ENCODE data around the gene PHPT1.

Gene PHPT1

DNA sequence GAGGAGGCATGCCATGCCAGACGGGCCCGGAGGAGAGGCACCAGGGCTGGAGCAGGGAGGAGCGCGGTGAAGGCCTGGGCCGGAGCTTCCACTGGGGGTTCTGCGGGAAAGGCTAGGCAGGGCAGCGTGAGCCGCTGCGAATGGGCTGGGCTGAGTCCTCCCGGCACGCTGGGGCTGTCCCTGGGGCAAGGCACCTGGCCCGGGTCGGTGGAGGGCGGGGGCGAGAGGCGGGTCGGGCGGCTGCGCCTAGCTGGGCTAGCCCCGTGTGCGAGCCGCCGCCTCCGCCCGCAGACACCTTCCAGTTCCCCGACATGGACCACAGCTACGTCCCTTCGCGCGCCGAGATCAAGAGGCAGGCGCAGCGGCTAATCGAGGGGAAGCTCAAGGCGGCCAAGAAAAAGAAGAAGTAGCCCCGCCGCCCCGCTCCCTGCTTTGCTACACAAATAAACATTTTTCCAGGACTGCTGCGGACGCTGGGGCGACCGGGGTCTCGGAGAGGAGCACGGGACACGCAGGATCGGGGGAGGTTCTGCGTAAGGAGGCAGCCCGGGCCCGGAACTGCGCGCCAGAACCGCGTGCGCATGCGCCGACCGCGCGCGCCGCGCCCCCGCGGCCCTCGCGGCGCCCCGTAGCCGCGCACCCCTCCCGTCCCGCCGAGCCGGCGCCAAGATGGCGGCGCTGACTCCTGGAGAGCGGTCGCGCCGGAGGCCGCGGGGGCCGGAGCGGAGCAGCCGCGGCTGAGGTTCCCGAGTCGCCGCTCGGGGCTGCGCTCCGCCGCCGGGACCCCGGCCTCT lies 41.7 kb upstream of the PHPT1 start, which contains the start of gene RABL6:
RABL6 (plus strand) TSS at position 668 of the 794 bp plus-strand sequence. CDS start 249 bp downstream, outside the sequence.
- H3K36me3 ChIP-seq (ENCODE audit: control insufficient read depth, insufficient read depth, low read length, severe bottlenecking) = peaks cover 7% of the 10 kb centered on the region
- DNase-seq (ENCODE audit: low read depth) = peak; percentile 90

GRCh38 chr9:136808075-136808805 lies 41.0 kb upstream of the PHPT1 start:
- Histone ChIP-seq H3K36me3 (ENCODE audit: control insufficient read depth, insufficient read depth, low read length, severe bottlenecking) (peaks cover 14% of the 10 kb centered on the region), H3K4me1 (ENCODE audit: control insufficient read depth, insufficient read depth, low read length) (peaks cover 23% of the 10 kb centered on the region), H3K9ac (ENCODE audit: low read length) (peak overlapping the region; percentile 94), H3K9me3 (ENCODE audit: control insufficient read depth, low read length) (no peaks in the 10 kb centered on the region), H3K27me3 (replicated peaks; ENCODE audit: control insufficient read depth, insufficient read depth, low read length) (no peaks in the 10 kb centered on the region), H3K4me3 (ENCODE audit: low read length) (peak overlapping the region; percentile 88)
- peak; percentile 59 for DNase-seq (ENCODE audit: low read depth)

More for the DNA sequence above, 41.7 kb upstream of the PHPT1 start, which contains the start of gene RABL6:
- Histone ChIP-seq H3K9me3 (ENCODE audit: control insufficient read depth, low read length) (no peaks in the 10 kb centered on the region), H3K9ac (ENCODE audit: low read length) (peak within 1 kb of the TSS; percentile 94), H3K27me3 (replicated peaks; ENCODE audit: control insufficient read depth, insufficient read depth, low read length) (peaks cover 1% of the 10 kb centered on the region), H3K4me3 (ENCODE audit: low read length) (peak within 1 kb of the TSS; percentile 88), H3K4me1 (ENCODE audit: control insufficient read depth, insufficient read depth, low read length) (peaks cover 23% of the 10 kb centered on the region)

DNA sequence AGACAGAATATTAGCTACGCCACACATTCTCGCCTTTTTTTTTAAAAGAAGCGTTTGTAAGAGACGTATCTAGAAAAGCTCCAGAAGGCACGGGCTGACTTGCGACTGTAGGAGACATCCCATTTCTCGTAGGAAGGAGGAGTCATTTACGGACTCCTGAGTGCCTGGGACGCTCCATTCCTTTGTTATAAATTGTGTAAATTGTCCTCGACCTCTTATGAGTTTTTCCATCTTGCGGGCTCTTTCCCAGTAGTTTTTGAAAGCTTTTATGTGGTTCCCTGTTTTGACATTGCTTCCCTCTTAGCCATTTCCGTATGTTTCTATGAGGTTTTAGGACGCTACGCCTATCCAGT lies 40.4 kb upstream of the PHPT1 start:
- DNase-seq (ENCODE audit: low read depth) = peak; percentile 57
- Histone ChIP-seq H3K9ac (ENCODE audit: low read length) (peak overlapping the region; percentile 94), H3K9me3 (ENCODE audit: control insufficient read depth, low read length) (no peaks in the 10 kb centered on the region), H3K27me3 (replicated peaks; ENCODE audit: control insufficient read depth, insufficient read depth, low read length) (no peaks in the 10 kb centered on the region), H3K36me3 (ENCODE audit: control insufficient read depth, insufficient read depth, low read length, severe bottlenecking) (peaks cover 14% of the 10 kb centered on the region), H3K4me3 (ENCODE audit: low read length) (peak overlapping the region; percentile 88), H3K4me1 (ENCODE audit: control insufficient read depth, insufficient read depth, low read length) (peaks cover 23% of the 10 kb centered on the region)

DNA sequence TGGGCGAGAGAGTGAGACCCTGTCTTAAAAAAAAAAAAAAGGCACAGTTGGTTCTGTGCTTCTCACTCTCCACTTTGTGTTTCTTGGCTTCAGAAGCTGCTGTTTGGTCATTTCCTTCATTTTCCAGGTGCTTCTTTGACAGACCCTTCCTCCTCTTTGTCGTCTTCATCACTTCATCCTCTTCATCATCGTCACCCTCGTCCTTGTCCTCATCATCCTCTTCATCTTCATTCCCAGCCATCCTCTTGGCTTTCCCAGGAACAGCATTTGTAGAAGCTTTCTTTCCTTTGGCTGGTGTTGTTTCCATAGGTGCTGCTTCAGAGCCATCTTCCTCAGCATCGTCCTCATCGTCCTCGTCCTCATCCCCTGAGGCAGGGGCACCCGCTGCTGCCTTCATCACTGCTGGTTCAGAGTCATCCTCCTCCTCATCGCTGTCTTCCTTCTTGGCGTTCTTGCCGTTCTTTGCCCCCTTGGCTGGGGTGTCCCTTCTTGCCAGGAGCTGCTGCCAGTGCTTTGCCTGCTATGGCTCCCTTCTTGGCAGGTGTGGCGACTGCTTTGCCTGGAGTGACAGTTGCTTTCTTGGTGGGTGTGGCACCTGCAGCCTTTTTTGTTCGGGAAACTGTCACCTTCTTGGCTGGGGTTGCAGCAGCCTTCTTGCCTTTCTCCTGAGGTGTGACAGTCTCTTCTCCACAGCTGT lies 34.3 kb upstream of the PHPT1 start:
- peaks cover 8% of the 10 kb centered on the region for H3K36me3 ChIP-seq (ENCODE audit: control insufficient read depth, insufficient read depth, low read length, severe bottlenecking)
- no peaks in the 10 kb centered on the region for H3K27me3 ChIP-seq (replicated peaks; ENCODE audit: control insufficient read depth, insufficient read depth, low read length)
- no peak for DNase-seq (ENCODE audit: low read depth)
- no peak overlapping the region for H3K9ac ChIP-seq (ENCODE audit: low read length)
- no peak overlapping the region for H3K4me3 ChIP-seq (ENCODE audit: low read length)
- H3K9me3 ChIP-seq (ENCODE audit: control insufficient read depth, low read length) = no peaks in the 10 kb centered on the region
- peaks cover 3% of the 10 kb centered on the region for H3K4me1 ChIP-seq (ENCODE audit: control insufficient read depth, insufficient read depth, low read length)

GRCh38 chr9:136815422-136815782 lies 33.8 kb upstream of the PHPT1 start:
- H3K36me3 ChIP-seq (ENCODE audit: control insufficient read depth, insufficient read depth, low read length, severe bottlenecking) = peaks cover 8% of the 10 kb centered on the region
- H3K9me3 ChIP-seq (ENCODE audit: control insufficient read depth, low read length) = no peaks in the 10 kb centered on the region
- H3K27me3 ChIP-seq (replicated peaks; ENCODE audit: control insufficient read depth, insufficient read depth, low read length) = no peaks in the 10 kb centered on the region
- H3K4me3 ChIP-seq (ENCODE audit: low read length) = no peak overlapping the region
- no peaks in the 10 kb centered on the region for H3K4me1 ChIP-seq (ENCODE audit: control insufficient read depth, insufficient read depth, low read length)
- H3K9ac ChIP-seq (ENCODE audit: low read length) = no peak overlapping the region
- DNase-seq (ENCODE audit: low read depth) = no peak

DNA sequence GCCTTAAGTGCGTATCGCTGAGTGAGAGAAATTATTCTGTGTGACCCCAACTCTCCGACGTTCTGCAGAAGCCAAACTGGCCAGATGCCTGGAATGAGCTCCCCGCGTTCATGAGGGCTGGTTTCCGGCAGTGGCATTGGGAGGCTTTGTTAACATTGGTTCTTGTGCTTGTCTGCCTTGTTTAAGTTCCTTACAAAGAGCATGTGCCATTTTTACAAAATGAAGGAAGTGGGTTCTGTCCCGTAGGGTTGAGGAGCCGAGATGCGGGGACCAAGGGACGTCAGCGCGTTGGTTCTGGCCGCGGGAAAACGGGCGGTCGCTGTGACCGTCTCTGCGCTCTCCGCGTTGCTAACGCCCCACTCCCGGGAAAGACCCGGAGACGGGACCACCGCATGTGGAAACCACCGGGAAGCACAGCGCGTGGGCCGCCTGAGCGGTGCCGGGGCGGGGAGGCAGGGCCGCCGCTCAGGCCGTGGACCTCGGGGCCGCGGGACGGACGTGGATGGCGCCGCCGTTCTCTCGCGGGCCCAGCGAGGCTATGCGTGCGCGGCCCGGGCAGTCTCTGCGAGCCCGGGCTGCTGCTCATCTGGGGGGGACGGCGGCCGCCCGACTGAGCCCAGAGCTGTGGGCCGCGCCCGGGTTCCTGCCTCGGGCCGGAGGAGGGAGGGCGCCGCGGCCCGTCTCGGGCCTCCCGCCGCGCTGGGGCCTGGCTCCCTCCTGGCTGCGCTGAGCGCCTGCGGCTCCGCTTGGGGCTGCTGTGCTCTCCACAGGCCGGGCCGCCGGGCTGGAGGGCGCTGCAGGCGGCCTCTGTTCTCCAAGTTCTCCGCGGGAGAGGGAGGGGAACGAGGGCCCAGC lies 28.0 kb upstream of the PHPT1 start:
- Histone ChIP-seq H3K9me3 (ENCODE audit: control insufficient read depth, low read length) (no peaks in the 10 kb centered on the region), H3K4me3 (ENCODE audit: low read length) (peak overlapping the region; percentile 52), H3K27me3 (replicated peaks; ENCODE audit: control insufficient read depth, insufficient read depth, low read length) (no peaks in the 10 kb centered on the region), H3K4me1 (ENCODE audit: control insufficient read depth, insufficient read depth, low read length) (peaks cover 4% of the 10 kb centered on the region), H3K36me3 (ENCODE audit: control insufficient read depth, insufficient read depth, low read length, severe bottlenecking) (peaks cover 18% of the 10 kb centered on the region), H3K9ac (ENCODE audit: low read length) (peak overlapping the region; percentile 74)
- DNase-seq (ENCODE audit: low read depth) = no peak

GRCh38 chr9:136821826-136822544 lies 27.2 kb upstream of the PHPT1 start:
- no peak for DNase-seq (ENCODE audit: low read depth)
- Histone ChIP-seq H3K4me1 (ENCODE audit: control insufficient read depth, insufficient read depth, low read length) (peaks cover 4% of the 10 kb centered on the region), H3K9me3 (ENCODE audit: control insufficient read depth, low read length) (no peaks in the 10 kb centered on the region), H3K4me3 (ENCODE audit: low read length) (no peak overlapping the region), H3K9ac (ENCODE audit: low read length) (peak overlapping the region; percentile 74), H3K27me3 (replicated peaks; ENCODE audit: control insufficient read depth, insufficient read depth, low read length) (no peaks in the 10 kb centered on the region), H3K36me3 (ENCODE audit: control insufficient read depth, insufficient read depth, low read length, severe bottlenecking) (peaks cover 20% of the 10 kb centered on the region)

DNA sequence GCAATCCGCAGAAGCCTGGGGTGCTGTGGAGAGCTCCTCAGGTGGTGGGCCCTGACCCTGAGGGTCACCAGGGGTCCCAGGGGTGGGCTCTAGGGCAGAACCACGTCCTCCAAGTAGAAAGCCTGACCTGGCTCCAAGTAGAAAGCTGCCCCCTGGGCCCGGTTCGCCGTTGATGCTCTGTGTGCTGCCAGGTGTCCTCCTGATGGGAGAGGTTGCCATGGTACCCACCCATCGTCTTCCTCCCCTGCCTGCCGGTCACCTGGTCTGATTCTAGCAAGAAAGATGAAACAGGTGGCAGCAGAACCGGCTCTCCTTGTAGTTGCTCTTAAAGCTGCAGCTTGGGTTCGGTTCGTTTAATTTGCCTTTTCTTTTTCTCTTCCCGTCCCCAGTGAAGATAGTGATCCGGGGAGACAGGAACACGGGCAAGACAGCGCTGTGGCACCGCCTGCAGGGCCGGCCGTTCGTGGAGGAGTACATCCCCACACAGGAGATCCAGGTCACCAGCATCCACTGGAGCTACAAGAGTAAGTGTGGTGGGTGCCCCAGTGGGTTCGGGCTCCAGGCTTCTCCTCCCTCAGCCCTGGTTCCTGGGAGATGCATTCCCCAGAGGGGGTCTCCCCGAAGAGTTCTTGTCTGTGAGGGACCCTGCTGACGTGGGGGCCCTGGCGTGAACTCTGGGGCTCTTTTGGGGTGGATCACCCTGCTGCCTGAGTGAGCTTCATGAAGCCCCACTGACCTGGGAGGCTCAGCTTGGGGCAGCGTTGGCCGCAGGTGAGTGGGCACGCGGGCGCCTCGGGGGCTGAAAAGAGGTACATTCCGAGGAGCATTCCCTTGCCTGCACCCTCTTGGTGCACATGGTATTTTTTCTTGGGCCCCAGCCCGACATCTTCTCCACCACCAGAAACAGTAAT lies 25.8 kb upstream of the PHPT1 start:
- peaks cover 21% of the 10 kb centered on the region for H3K36me3 ChIP-seq (ENCODE audit: control insufficient read depth, insufficient read depth, low read length, severe bottlenecking)
- H3K27me3 ChIP-seq (replicated peaks; ENCODE audit: control insufficient read depth, insufficient read depth, low read length) = no peaks in the 10 kb centered on the region
- no peak overlapping the region for H3K9ac ChIP-seq (ENCODE audit: low read length)
- H3K9me3 ChIP-seq (ENCODE audit: control insufficient read depth, low read length) = no peaks in the 10 kb centered on the region
- H3K4me3 ChIP-seq (ENCODE audit: low read length) = no peak overlapping the region
- peaks cover 4% of the 10 kb centered on the region for H3K4me1 ChIP-seq (ENCODE audit: control insufficient read depth, insufficient read depth, low read length)
- no peak for DNase-seq (ENCODE audit: low read depth)

DNA sequence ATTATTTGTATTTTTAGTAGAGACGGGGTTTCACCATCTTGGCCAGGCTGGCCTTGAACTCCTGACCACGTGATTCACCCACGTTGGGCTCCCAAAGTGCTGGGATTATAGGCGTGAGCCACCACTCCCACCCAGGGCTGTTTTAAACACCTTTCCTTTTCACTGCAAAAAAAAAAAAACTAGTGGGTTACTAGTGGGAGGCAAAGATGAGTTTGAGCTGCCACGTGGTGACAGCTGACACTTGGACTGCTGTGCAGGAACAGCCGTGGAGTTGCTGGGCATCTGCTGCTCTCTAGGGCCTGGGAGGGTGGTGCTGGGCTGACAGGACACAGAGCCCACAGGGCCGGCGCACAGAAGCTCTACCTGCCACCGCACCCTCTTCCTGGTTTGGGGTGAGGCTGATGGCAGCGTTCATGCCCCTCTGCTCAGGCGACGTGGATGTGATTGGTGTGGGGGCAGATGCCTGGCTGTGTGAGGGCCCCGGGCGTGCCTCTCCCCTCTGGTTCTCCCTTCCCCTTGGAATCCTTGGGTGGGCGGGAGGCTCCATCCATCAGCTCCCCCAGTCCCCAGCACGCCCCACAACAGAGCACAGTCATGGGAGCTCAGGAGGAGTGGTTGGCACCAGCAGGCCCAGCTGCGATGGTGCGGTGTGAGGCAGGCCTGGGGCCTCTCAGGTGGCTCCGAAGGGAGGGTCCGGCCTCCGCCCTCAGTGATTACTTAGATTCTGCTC lies 24.5 kb upstream of the PHPT1 start:
- Histone ChIP-seq H3K36me3 (ENCODE audit: control insufficient read depth, insufficient read depth, low read length, severe bottlenecking) (peaks cover 34% of the 10 kb centered on the region), H3K9ac (ENCODE audit: low read length) (no peak overlapping the region), H3K9me3 (ENCODE audit: control insufficient read depth, low read length) (no peaks in the 10 kb centered on the region), H3K4me1 (ENCODE audit: control insufficient read depth, insufficient read depth, low read length) (peaks cover 4% of the 10 kb centered on the region), H3K4me3 (ENCODE audit: low read length) (no peak overlapping the region), H3K27me3 (replicated peaks; ENCODE audit: control insufficient read depth, insufficient read depth, low read length) (no peaks in the 10 kb centered on the region)
- no peak for DNase-seq (ENCODE audit: low read depth)
